Retinal pigment epithelial cell (primary cell): ENCODE measurements around the gene RNF8.
"Not testable (repeated sequence)": the region's sequence is repeated elsewhere in the genome, so short reads cannot be mapped to it uniquely, and the experiment has no call there.

Source experiments
- DNase-seq: peaks from one replicate; pipeline ENCODE4 v3.0.0-alpha.2; 2010; ENCODE audit warnings: low read depth
- H3K4me3 ChIP-seq: 2 replicates; pipeline ENCODE4 v1.5.1; 2011; ENCODE audit warnings: mild to moderate bottlenecking, low read length, control low read depth, moderate library complexity
- CTCF ChIP-seq: conservative IDR thresholded peaks from 2 replicates; pipeline ENCODE4 v1.5.1; 2011; ENCODE audit warnings: low read depth, low read length, control low read depth, inconsistent platforms

RNF8 gene

GRCh38 chr6:37338745-37339255 lies 15.0 kb upstream of the RNF8 start:
- no peak for DNase-seq
- H3K4me3 ChIP-seq: no peak overlapping the region
- TF ChIP-seq CTCF: no peak

GRCh38 chr6:37339741-37340638 lies 13.8 kb upstream of the RNF8 start:
- no peak for DNase-seq
- no peak for TF ChIP-seq CTCF
- H3K4me3 ChIP-seq: no peak overlapping the region

GRCh38 chr6:37340639-37340943 lies 13.2 kb upstream of the RNF8 start:
- TF ChIP-seq CTCF: no peak
- no peak overlapping the region for H3K4me3 ChIP-seq
- DNase-seq: no peak

GRCh38 chr6:37343248-37343647 lies 10.5 kb upstream of the RNF8 start:
- TF ChIP-seq CTCF: no peak
- no peak overlapping the region for H3K4me3 ChIP-seq
- DNase-seq: no peak

- TF ChIP-seq CTCF: no peak
- DNase-seq: no peak
- no peak overlapping the region for H3K4me3 ChIP-seq
Observed at GRCh38 chr6:37344308-37344707, 9.5 kb upstream of the RNF8 start.

- DNase-seq, H3K4me3 ChIP-seq: not testable (repeated sequence)
Observed at GRCh38 chr6:37345804-37346203, 8.0 kb upstream of the RNF8 start.

GRCh38 chr6:37347177-37347576 lies 6.6 kb upstream of the RNF8 start:
- DNase-seq: no peak
- TF ChIP-seq CTCF: no peak
- H3K4me3 ChIP-seq: no peak overlapping the region
